Dendritic cell treated with granulocyte-macrophage colony-stimulating factor and Interleukin-4, amounts not matched to agents 40 ng/mL and 50 ng/mL, for 4 days (primary cell): ENCODE results near the gene ITPR2.

Experiments used
- H3K27ac Mint-ChIP-seq: one replicate; pipeline ENCODE4 v1.8.0; 2022; ENCODE audit warnings: mild to moderate bottlenecking, mixed read lengths
- H3K27me3 Mint-ChIP-seq: one replicate; pipeline ENCODE4 v1.8.0; 2022; ENCODE audit warnings: mild to moderate bottlenecking, mixed read lengths
- H3K36me3 Mint-ChIP-seq: one replicate; pipeline ENCODE4 v1.8.0; 2022; ENCODE audit warnings: low read depth, mixed read lengths
- H3K4me1 Mint-ChIP-seq: one replicate; pipeline ENCODE4 v1.8.0; 2022; ENCODE audit warnings: low read depth, mixed read lengths
- H3K4me3 Mint-ChIP-seq: one replicate; pipeline ENCODE4 v1.8.0; 2022; ENCODE audit warnings: mild to moderate bottlenecking, moderate library complexity, mixed read lengths
- H3K9me3 Mint-ChIP-seq: one replicate; pipeline ENCODE4 v1.8.0; 2022; ENCODE audit warnings: mixed read lengths
- intact Hi-C: fragments of 100-400 bp; cut with micrococcal nuclease; formaldehyde crosslinking; loops from one replicate; pipeline ENCODE4 v1.15.0; 2022

ITPR2 gene

GRCh38 chr12:26631846-26632245, 201.1 kb downstream of the ITPR2 start:
- Mint-ChIP-seq H3K4me3 (no peak overlapping the region), H3K36me3 (peaks cover 83% of the 10 kb centered on the region), H3K27ac (no peak overlapping the region), H3K9me3 (no peaks in the 10 kb centered on the region), H3K4me1 (no peaks in the 10 kb centered on the region), H3K27me3 (no peaks in the 10 kb centered on the region)
- intact Hi-C loops, result no loop called here

GRCh38 chr12:26630546-26631027, 202.4 kb downstream of the ITPR2 start:
- intact Hi-C loops, result no loop called here
- H3K27me3 Mint-ChIP-seq, result no peaks in the 10 kb centered on the region
- H3K4me1 Mint-ChIP-seq, result no peaks in the 10 kb centered on the region
- peaks cover 85% of the 10 kb centered on the region for H3K36me3 Mint-ChIP-seq
- no peak overlapping the region for H3K27ac Mint-ChIP-seq
- no peak overlapping the region for H3K4me3 Mint-ChIP-seq
- no peaks in the 10 kb centered on the region for H3K9me3 Mint-ChIP-seq

- no peak overlapping the region for H3K4me3 Mint-ChIP-seq
- H3K27ac Mint-ChIP-seq, result no peak overlapping the region
- H3K4me1 Mint-ChIP-seq, result no peaks in the 10 kb centered on the region
- peaks cover 85% of the 10 kb centered on the region for H3K36me3 Mint-ChIP-seq
- H3K9me3 Mint-ChIP-seq, result no peaks in the 10 kb centered on the region
- intact Hi-C loops, result loop anchor here (1.0 kb wide), 1 partner anchor 29 kb away; no protein-coding TSS in a partner anchor
- no peaks in the 10 kb centered on the region for H3K27me3 Mint-ChIP-seq
Observed at GRCh38 chr12:26629864-26630263, 203.1 kb downstream of the ITPR2 start.

- intact Hi-C loops, result no loop called here
- H3K27ac Mint-ChIP-seq, result no peak overlapping the region
- no peaks in the 10 kb centered on the region for H3K9me3 Mint-ChIP-seq
- H3K4me3 Mint-ChIP-seq, result no peak overlapping the region
- H3K27me3 Mint-ChIP-seq, result no peaks in the 10 kb centered on the region
- H3K4me1 Mint-ChIP-seq, result no peaks in the 10 kb centered on the region
- H3K36me3 Mint-ChIP-seq, result peaks cover 87% of the 10 kb centered on the region
Observed at GRCh38 chr12:26628234-26628633, 204.8 kb downstream of the ITPR2 start.

GRCh38 chr12:26627335-26627734, 205.7 kb downstream of the ITPR2 start:
- H3K4me1 Mint-ChIP-seq, result no peaks in the 10 kb centered on the region
- peaks cover 87% of the 10 kb centered on the region for H3K36me3 Mint-ChIP-seq
- H3K9me3 Mint-ChIP-seq, result no peaks in the 10 kb centered on the region
- intact Hi-C loops, result no loop called here
- no peak overlapping the region for H3K4me3 Mint-ChIP-seq
- H3K27me3 Mint-ChIP-seq, result no peaks in the 10 kb centered on the region
- H3K27ac Mint-ChIP-seq, result no peak overlapping the region

GRCh38 chr12:26623136-26623535, 209.9 kb downstream of the ITPR2 start:
- intact Hi-C loops, result no loop called here
- Mint-ChIP-seq H3K27me3 (no peaks in the 10 kb centered on the region), H3K27ac (no peak overlapping the region), H3K9me3 (no peaks in the 10 kb centered on the region), H3K4me1 (no peaks in the 10 kb centered on the region), H3K36me3 (peaks cover 90% of the 10 kb centered on the region), H3K4me3 (no peak overlapping the region)

- H3K36me3 Mint-ChIP-seq, result peaks cover 88% of the 10 kb centered on the region
- H3K27me3 Mint-ChIP-seq, result no peaks in the 10 kb centered on the region
- no peaks in the 10 kb centered on the region for H3K4me1 Mint-ChIP-seq
- intact Hi-C loops, result no loop called here
- no peaks in the 10 kb centered on the region for H3K9me3 Mint-ChIP-seq
- H3K27ac Mint-ChIP-seq, result no peak overlapping the region
- H3K4me3 Mint-ChIP-seq, result no peak overlapping the region
Observed at GRCh38 chr12:26622601-26623000, 210.4 kb downstream of the ITPR2 start.

GRCh38 chr12:26621932-26622331, 211.1 kb downstream of the ITPR2 start:
- Mint-ChIP-seq H3K9me3 (no peaks in the 10 kb centered on the region), H3K36me3 (peaks cover 88% of the 10 kb centered on the region), H3K27me3 (no peaks in the 10 kb centered on the region), H3K4me3 (no peak overlapping the region), H3K4me1 (no peaks in the 10 kb centered on the region), H3K27ac (no peak overlapping the region)
- intact Hi-C loops, result no loop called here

GRCh38 chr12:26620907-26621306, 212.1 kb downstream of the ITPR2 start:
- H3K4me1 Mint-ChIP-seq, result no peaks in the 10 kb centered on the region
- H3K9me3 Mint-ChIP-seq, result no peaks in the 10 kb centered on the region
- H3K27me3 Mint-ChIP-seq, result no peaks in the 10 kb centered on the region
- peaks cover 88% of the 10 kb centered on the region for H3K36me3 Mint-ChIP-seq
- no peak overlapping the region for H3K4me3 Mint-ChIP-seq
- intact Hi-C loops, result no loop called here
- H3K27ac Mint-ChIP-seq, result no peak overlapping the region

- Mint-ChIP-seq H3K27ac (no peak overlapping the region), H3K4me1 (no peaks in the 10 kb centered on the region), H3K27me3 (no peaks in the 10 kb centered on the region), H3K4me3 (no peak overlapping the region), H3K9me3 (no peaks in the 10 kb centered on the region), H3K36me3 (peaks cover 91% of the 10 kb centered on the region)
- intact Hi-C loops, result no loop called here
Observed at GRCh38 chr12:26617513-26617912, 215.5 kb downstream of the ITPR2 start.

- intact Hi-C loops, result no loop called here
- H3K27ac Mint-ChIP-seq, result no peak overlapping the region
- H3K36me3 Mint-ChIP-seq, result peaks cover 87% of the 10 kb centered on the region
- H3K9me3 Mint-ChIP-seq, result no peaks in the 10 kb centered on the region
- no peaks in the 10 kb centered on the region for H3K27me3 Mint-ChIP-seq
- no peak overlapping the region for H3K4me3 Mint-ChIP-seq
- H3K4me1 Mint-ChIP-seq, result no peaks in the 10 kb centered on the region
Observed at GRCh38 chr12:26614011-26614616, 218.9 kb downstream of the ITPR2 start.

- Mint-ChIP-seq H3K36me3 (peaks cover 86% of the 10 kb centered on the region), H3K9me3 (no peaks in the 10 kb centered on the region), H3K27me3 (no peaks in the 10 kb centered on the region), H3K27ac (no peak overlapping the region), H3K4me3 (no peak overlapping the region), H3K4me1 (no peaks in the 10 kb centered on the region)
- intact Hi-C loops, result no loop called here
Observed at GRCh38 chr12:26612203-26612602, 220.8 kb downstream of the ITPR2 start.

- intact Hi-C loops, result no loop called here
- H3K4me1 Mint-ChIP-seq, result no peaks in the 10 kb centered on the region
- H3K27me3 Mint-ChIP-seq, result no peaks in the 10 kb centered on the region
- peaks cover 85% of the 10 kb centered on the region for H3K36me3 Mint-ChIP-seq
- no peaks in the 10 kb centered on the region for H3K9me3 Mint-ChIP-seq
- H3K27ac Mint-ChIP-seq, result no peak overlapping the region
- H3K4me3 Mint-ChIP-seq, result no peak overlapping the region
Observed at GRCh38 chr12:26611598-26611997, 221.4 kb downstream of the ITPR2 start.

GRCh38 chr12:26610774-26611173, 222.2 kb downstream of the ITPR2 start:
- intact Hi-C loops, result no loop called here
- H3K36me3 Mint-ChIP-seq, result peaks cover 83% of the 10 kb centered on the region
- H3K27ac Mint-ChIP-seq, result no peak overlapping the region
- no peaks in the 10 kb centered on the region for H3K4me1 Mint-ChIP-seq
- H3K27me3 Mint-ChIP-seq, result no peaks in the 10 kb centered on the region
- H3K9me3 Mint-ChIP-seq, result no peaks in the 10 kb centered on the region
- H3K4me3 Mint-ChIP-seq, result no peak overlapping the region

- intact Hi-C loops, result no loop called here
- Mint-ChIP-seq H3K27me3 (no peaks in the 10 kb centered on the region), H3K27ac (peak overlapping the region; percentile 39), H3K9me3 (no peaks in the 10 kb centered on the region), H3K4me3 (no peak overlapping the region), H3K36me3 (peaks cover 77% of the 10 kb centered on the region), H3K4me1 (no peaks in the 10 kb centered on the region)
Observed at GRCh38 chr12:26609986-26610385, 223.0 kb downstream of the ITPR2 start.
